Body of pancreas (tissue), 4 donors: Measurements from ENCODE around the gene OR1M1. TPM values are rescaled to one million over a fixed set of nuclear protein-coding genes. Genes with fewer than 3 reads are reported as not detected.
A peak's percentile ranks its signal among the peaks of the same experiment; 100 is the strongest.
"Not testable (repeated sequence)": the region's sequence is repeated elsewhere in the genome, so short reads cannot be mapped to it uniquely, and the experiment has no call there.

Experiments used
- ATAC-seq: fragments of 150-250 bp; one replicate; pipeline ENCODE4 v1.9.1; 2016
- DNase-seq, 4 donors: peaks; one replicate each; pipeline ENCODE4 v3.0.0-alpha.2; 2019
- H3K27ac ChIP-seq, 4 donors: fragments of 200-600 bp; sonication (generic); 1 replicate in 3 of 4; 2 replicates in 1 of 4; pipeline versions ENCODE4 v1.5.1 to v1.6.1; 2016 to 2019; ENCODE audit warnings: mild to moderate bottlenecking in 1 of 4, mixed read lengths in 1 of 4, moderate library complexity in 1 of 4
- H3K27me3 ChIP-seq, 2 donors: fragments of 200-600 bp; sonication (generic); one replicate each; pipeline ENCODE4 v1.6.0; 2016; ENCODE audit warnings: mild to moderate bottlenecking in 1 of 2
- H3K36me3 ChIP-seq, 2 donors: fragments of 200-600 bp; sonication (generic); replicated peaks in 1 of 2; 2 replicates each; pipeline ENCODE4 v1.5.1; 2016; ENCODE audit warnings: low read depth in 2 of 2; ENCODE audit not compliant: insufficient read depth in 1 of 2
- H3K4me1 ChIP-seq: fragments of 200-600 bp; sonication (generic); one replicate; pipeline ENCODE4 v1.6.0; 2016
- H3K4me3 ChIP-seq, 2 donors: fragments of 200-600 bp; sonication (generic); 1 replicate in 1 of 2; 2 replicates in 1 of 2; pipeline ENCODE4 v1.5.1; 2016 to 2019
- H3K9me3 ChIP-seq, 3 donors: fragments of 200-600 bp; sonication (generic); 1 replicate in 2 of 3; 2 replicates in 1 of 3; pipeline ENCODE4 v1.5.1; 2016
- POLR2A ChIP-seq, 3 donors: fragments of 450-650 bp; IDR thresholded peaks; one replicate each; pipeline ENCODE4 v1.6.1; 2016; ENCODE audit warnings: antibody characterized with exemption in 3 of 3, mild to moderate bottlenecking in 2 of 3
- WGBS, 2 donors: methylation state at CpG; one replicate each; pipeline ENCODE4 v1.1.5; 2017; 5-methylcytosine and 5-hydroxymethylcytosine counted together
- intact Hi-C: fragments of 100-400 bp; cut with DNase I; formaldehyde crosslinking; loops from one replicate; pipeline ENCODE4 v1.15.1; 2023
- total RNA-seq, 2 donors: library from RNA; depleted of rRNA; stranded (reverse); fragments of >200 nt; gene quantifications; one replicate each; pipeline ENCODE4 v1.1.0, GENCODE V29; 2016
- TF ChIP-seq, protein P1 (sequence below), 7 experiments: fragments of 450-650 bp in 4 of 7; fragments of 200-600 bp in 3 of 7; sonication (generic) in 3 of 7; IDR thresholded peaks; one replicate each; pipeline ENCODE4 v1.5.1; 2016 to 2019; ENCODE audit warnings: antibody characterized with exemption in 7 of 7

The OR1M1 gene
- total RNA-seq, 2 donors from 2014 or later = not detected

DNA sequence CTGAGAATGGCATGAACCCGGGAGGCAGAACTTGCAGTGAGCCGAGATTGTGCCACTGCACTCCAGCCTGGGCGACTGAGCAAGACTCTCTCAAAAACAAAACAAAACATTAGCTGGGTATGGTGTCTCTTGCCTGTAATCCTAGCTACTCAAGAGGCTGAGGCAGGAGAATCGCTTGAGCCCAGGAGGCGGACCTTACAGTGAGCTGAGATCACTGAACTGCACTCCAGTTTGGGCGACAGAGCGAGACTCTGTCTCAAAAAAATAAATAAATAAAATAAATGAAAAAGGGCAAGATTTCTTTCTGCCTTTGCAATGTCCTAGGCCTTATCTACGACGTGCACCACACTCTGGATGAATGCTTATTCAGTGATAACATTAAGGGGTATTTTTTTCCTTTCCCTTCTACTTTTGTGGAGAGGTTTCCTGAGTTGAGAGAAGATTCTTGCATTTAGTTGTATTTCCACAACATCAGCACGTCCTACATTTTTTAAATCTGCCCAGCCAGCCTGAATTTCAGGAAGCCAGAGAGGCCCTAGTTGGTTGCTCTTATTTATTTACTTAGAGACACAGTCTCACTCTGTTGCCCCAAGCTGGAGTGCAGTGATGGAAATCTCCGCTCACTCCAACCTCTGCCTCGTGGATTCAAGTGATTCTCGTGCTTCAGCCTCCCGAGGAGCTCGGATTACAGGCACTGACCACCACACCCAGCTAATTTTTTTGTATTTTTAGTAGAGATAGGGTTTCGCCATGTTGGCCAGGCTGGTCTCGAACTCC, 26.1 kb upstream of the OR1M1 start:
- no peak for DNase-seq
- no peak for TF ChIP-seq POLR2A (IDR thresholded peaks at IDR 0.05)
- TF ChIP-seq, protein P1, sequence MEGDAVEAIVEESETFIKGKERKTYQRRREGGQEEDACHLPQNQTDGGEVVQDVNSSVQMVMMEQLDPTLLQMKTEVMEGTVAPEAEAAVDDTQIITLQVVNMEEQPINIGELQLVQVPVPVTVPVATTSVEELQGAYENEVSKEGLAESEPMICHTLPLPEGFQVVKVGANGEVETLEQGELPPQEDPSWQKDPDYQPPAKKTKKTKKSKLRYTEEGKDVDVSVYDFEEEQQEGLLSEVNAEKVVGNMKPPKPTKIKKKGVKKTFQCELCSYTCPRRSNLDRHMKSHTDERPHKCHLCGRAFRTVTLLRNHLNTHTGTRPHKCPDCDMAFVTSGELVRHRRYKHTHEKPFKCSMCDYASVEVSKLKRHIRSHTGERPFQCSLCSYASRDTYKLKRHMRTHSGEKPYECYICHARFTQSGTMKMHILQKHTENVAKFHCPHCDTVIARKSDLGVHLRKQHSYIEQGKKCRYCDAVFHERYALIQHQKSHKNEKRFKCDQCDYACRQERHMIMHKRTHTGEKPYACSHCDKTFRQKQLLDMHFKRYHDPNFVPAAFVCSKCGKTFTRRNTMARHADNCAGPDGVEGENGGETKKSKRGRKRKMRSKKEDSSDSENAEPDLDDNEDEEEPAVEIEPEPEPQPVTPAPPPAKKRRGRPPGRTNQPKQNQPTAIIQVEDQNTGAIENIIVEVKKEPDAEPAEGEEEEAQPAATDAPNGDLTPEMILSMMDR (IDR thresholded peaks at IDR 0.05) = no peak
- no peak for ATAC-seq
- intact Hi-C loops = no loop called here
- Histone ChIP-seq H3K4me1 (peaks cover 4% of the 10 kb centered on the region), H3K9me3 (no peaks in the 10 kb centered on the region), H3K27ac (peak overlapping the region in 2 of 4 donors; percentile 44 to 77), H3K27me3 (no peaks in the 10 kb centered on the region), H3K36me3 (no peaks in the 10 kb centered on the region), H3K4me3 (no peak overlapping the region)
- WGBS, 2 donors = 62 to 67% methylated on average over 12 to 17 of the region's 17 CpGs

DNA sequence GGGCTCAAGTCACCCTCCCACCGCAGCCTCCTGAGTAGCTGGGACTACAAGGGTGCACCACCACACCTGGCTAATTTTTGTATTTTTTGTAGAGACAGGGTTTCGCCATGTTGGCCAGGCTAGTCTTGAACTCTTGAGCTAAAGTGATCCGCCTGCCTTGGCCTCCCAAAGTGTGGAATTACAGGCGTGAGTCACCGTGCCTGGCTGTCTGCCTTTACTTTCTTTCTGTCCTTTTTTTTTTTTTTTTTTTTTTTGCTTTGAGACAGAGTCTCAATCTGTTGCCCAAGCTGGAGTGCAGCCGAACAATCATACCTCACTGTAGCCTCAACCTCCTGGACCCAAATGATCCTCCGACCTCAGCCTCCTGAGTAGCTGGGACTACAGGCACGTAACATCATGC, 25.0 kb upstream of the OR1M1 start:
- Histone ChIP-seq H3K27me3 (no peaks in the 10 kb centered on the region), H3K27ac (no peak overlapping the region), H3K9me3 (no peaks in the 10 kb centered on the region), H3K4me1 (peaks cover 4% of the 10 kb centered on the region), H3K4me3 (no peak overlapping the region), H3K36me3 (no peaks in the 10 kb centered on the region)
- 82 to 88% methylated on average over 7 to 8 of the region's 8 CpGs for WGBS, 2 donors
- ATAC-seq = no peak
- intact Hi-C loops = no loop called here
- TF ChIP-seq, protein P1 (IDR thresholded peaks at IDR 0.05) = no peak
- TF ChIP-seq POLR2A (IDR thresholded peaks at IDR 0.05) = no peak
- no peak for DNase-seq

DNA sequence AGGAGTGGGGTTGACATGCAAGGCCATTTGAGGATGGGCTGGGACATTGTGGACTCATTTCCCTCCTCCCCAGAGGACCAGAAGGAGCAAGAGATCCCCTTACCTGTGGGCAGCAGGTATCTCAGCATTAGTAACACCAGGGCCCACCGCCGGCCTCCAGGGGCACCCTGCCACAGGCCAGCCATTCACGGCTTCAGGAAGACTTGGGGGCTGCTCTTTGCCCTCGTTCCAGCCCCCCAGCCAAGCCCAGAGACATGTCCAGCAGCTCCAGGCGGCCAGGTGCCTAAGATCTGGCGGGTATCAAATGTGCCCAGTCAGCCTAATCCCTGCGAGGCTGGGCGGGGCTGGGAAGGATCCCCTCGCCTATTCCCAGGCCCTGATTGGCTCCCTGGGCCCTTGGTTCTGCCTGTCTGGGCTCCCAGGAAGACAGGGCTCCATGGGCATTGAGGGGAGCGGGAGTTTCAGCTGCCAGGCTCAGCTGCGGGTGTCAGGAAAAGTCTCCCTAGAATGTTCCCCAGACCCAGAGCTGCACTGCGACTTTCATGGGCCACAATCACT, 21.3 kb upstream of the OR1M1 start:
- no peaks in the 10 kb centered on the region for H3K27me3 ChIP-seq
- DNase-seq = no peak
- TF ChIP-seq POLR2A (IDR thresholded peaks at IDR 0.05) = no peak
- TF ChIP-seq, protein P1 (IDR thresholded peaks at IDR 0.05) = no peak
- 54 to 66% methylated on average over 5 to 12 of the region's 12 CpGs for WGBS, 2 donors
- intact Hi-C loops = no loop called here
- H3K4me1 ChIP-seq = no peaks in the 10 kb centered on the region
- no peak overlapping the region for H3K27ac ChIP-seq
- no peaks in the 10 kb centered on the region for H3K36me3 ChIP-seq
- no peak for ATAC-seq
- H3K9me3 ChIP-seq = no peaks in the 10 kb centered on the region
- H3K4me3 ChIP-seq = no peak overlapping the region

DNA sequence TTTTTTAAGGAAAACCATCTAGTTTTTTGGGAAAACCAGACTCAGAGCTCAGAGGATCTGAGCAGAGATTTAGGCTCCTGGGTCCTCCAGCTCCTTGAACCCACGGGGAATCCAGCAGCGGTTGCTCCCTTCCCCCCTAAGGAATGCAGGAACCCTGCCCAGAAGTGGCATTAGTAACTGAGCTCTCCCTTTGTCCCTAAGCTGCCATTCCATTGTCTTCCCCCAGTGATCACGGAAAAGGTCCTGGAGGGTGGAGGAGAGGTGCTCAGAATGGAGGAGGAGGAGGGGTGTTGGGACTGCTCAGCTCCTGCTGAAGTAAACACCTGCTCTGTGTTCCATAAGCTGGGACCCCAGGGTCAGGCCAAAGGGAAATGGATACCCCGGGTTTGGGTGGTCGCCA, 16.8 kb upstream of the OR1M1 start:
- Histone ChIP-seq H3K9me3 (no peaks in the 10 kb centered on the region), H3K4me3 (no peak overlapping the region), H3K4me1 (peaks cover under 1% of the 10 kb centered on the region), H3K27ac (no peak overlapping the region), H3K27me3 (no peaks in the 10 kb centered on the region), H3K36me3 (no peaks in the 10 kb centered on the region)
- ATAC-seq (no peak), DNase-seq (no peak)
- intact Hi-C loops = no loop called here
- TF ChIP-seq, protein P1 (IDR thresholded peaks at IDR 0.05) = no peak
- TF ChIP-seq POLR2A (IDR thresholded peaks at IDR 0.05) = no peak
- 19 to 24% methylated on average over 4 to 5 of the region's 5 CpGs for WGBS, 2 donors

DNA sequence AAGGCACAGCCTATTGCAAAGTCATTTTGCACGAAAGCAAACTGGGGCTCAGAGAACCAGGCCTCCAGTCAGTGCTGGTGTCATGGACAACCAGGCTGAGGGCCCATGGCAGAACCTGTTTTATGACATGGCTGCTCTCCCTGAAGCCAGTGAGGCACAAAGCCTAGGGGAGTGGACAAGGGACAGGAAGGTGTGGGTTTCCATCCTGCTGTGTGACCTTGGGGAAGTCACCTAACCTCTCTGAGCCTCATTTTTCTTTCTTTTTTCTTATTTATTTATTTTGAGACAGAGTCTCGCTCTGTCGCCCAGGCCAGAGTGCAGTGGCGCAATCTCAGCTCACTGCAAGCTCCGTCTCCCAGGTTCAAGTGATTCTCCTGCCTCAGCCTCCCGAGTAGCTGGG, 15.1 kb upstream of the OR1M1 start:
- intact Hi-C loops = not testable (repeated sequence)

More for the DNA sequence above, 15.1 kb upstream of the OR1M1 start:
- not testable (repeated sequence) for H3K9me3 ChIP-seq, H3K4me3 ChIP-seq, DNase-seq, H3K27ac ChIP-seq, H3K27me3 ChIP-seq, H3K36me3 ChIP-seq, H3K4me1 ChIP-seq, ATAC-seq
- 73 to 86% methylated on average over 6 of the region's 6 CpGs for WGBS, 2 donors
